ENCODE data around the gene TGIF1. TPM values are rescaled to one million over a fixed set of nuclear protein-coding genes. Genes with fewer than 3 reads are reported as not detected.
A peak's percentile ranks its signal among the peaks of the same experiment; 100 is the strongest.

TGIF1 gene
- total and polyA plus RNA-seq, 9 of the 15 experiments (the other 6 are each of a cell fraction or from before 2014, with no cell fraction given), result 16.1 to 77.7 (median 44.6) TPM

GRCh38 chr18:3447895-3448837, 1.8 kb upstream of the TGIF1 start (continued):
- TF ChIP-seq MGA (IDR thresholded peaks at IDR 0.05), result no peak
- peak; percentile 38 for TF ChIP-seq ZBTB33 (CRISPR knock-in tag; IDR thresholded peaks at IDR 0.05)
- peak; percentile 66 for TF ChIP-seq SPI1 (IDR thresholded peaks at IDR 0.05; ENCODE audit: borderline replicate concordance, low read depth, low read length)
- peak; percentile 98 for TF ChIP-seq RBFOX2 (IDR thresholded peaks at IDR 0.05; ENCODE audit: low read depth, low read length)
- TF ChIP-seq CGGBP1 (CRISPR knock-in tag; IDR thresholded peaks at IDR 0.05), result peak; percentile 51; the same call in 1 of the 2 replicates
- TF ChIP-seq HMG20A (CRISPR knock-in tag; conservative IDR thresholded peaks at IDR 0.05), result no peak
- TF ChIP-seq TSC22D4 (tag; IDR thresholded peaks at IDR 0.05), result no peak
- no peak for TF ChIP-seq HDAC6 (IDR thresholded peaks at IDR 0.05; ENCODE audit: low read depth, low read length)
- peak; percentile 90 for TF ChIP-seq PCBP1 (IDR thresholded peaks at IDR 0.05; ENCODE audit: low read depth, low read length, poor library complexity, severe bottlenecking)
- no peak for TF ChIP-seq TCF15 (CRISPR knock-in tag; IDR thresholded peaks at IDR 0.05)
- TF ChIP-seq ZNF778 (CRISPR knock-in tag; IDR thresholded peaks at IDR 0.05), result no peak
- TF ChIP-seq CC2D1A (IDR thresholded peaks at IDR 0.05), result no peak
- no peak for TF ChIP-seq TRIM28 (IDR thresholded peaks at IDR 0.05)

Data from K562 (cell line).